Suprapubic skin (tissue), 4 donors: Measurements from ENCODE around the gene ESM1. TPM values are rescaled to one million over a fixed set of nuclear protein-coding genes. Genes with fewer than 3 reads are reported as not detected.

ENCODE experiments used
- DNase-seq, 2 donors: peaks; one replicate each; pipeline ENCODE4 v3.0.0-alpha.2; 2019; ENCODE audit warnings: low spot score in 2 of 2
- H3K27ac ChIP-seq: fragments of 200-600 bp; sonication (generic); one replicate; pipeline ENCODE4 v1.5.1; 2019
- H3K27me3 ChIP-seq: fragments of 200-600 bp; sonication (generic); one replicate; pipeline ENCODE4 v1.5.1; 2019
- H3K36me3 ChIP-seq: fragments of 200-600 bp; sonication (generic); one replicate; pipeline ENCODE4 v1.5.1; 2019
- H3K4me1 ChIP-seq: fragments of 200-600 bp; sonication (generic); one replicate; pipeline ENCODE4 v1.5.1; 2019
- H3K4me3 ChIP-seq: fragments of 200-600 bp; sonication (generic); one replicate; pipeline ENCODE4 v1.5.1; 2019; ENCODE audit warnings: mild to moderate bottlenecking
- H3K9me3 ChIP-seq: fragments of 200-600 bp; sonication (generic); one replicate; pipeline ENCODE4 v1.5.1; 2019
- CTCF ChIP-seq, 2 donors: fragments of 200-600 bp in 1 of 2; fragments of 450-650 bp in 1 of 2; sonication (generic) in 1 of 2; IDR thresholded peaks; one replicate each; pipeline ENCODE4 v1.5.1; 2016 to 2019; ENCODE audit warnings: antibody characterized with exemption in 2 of 2, mild to moderate bottlenecking in 1 of 2, moderate library complexity in 1 of 2
- EP300 ChIP-seq: sonication (generic); formaldehyde crosslinking; IDR thresholded peaks from one replicate; pipeline ENCODE4 v1.6.1; 2017; ENCODE audit warnings: antibody characterized with exemption
- POLR2A ChIP-seq, 2 donors: fragments of 450-650 bp; IDR thresholded peaks; one replicate each; pipeline ENCODE4 v1.6.1; 2017; ENCODE audit warnings: antibody characterized with exemption in 2 of 2, mild to moderate bottlenecking in 2 of 2, moderate library complexity in 2 of 2
- POLR2AphosphoS5 ChIP-seq, 3 donors: sonication (generic); formaldehyde crosslinking; IDR thresholded peaks; one replicate each; pipeline ENCODE4 v1.6.1; 2017; ENCODE audit warnings: antibody characterized with exemption in 3 of 3
- WGBS: methylation state at CpG from one replicate; pipeline ENCODE4 v1.1.5; 2018; 5-methylcytosine and 5-hydroxymethylcytosine counted together
- total RNA-seq, 4 donors: library from RNA; depleted of rRNA; stranded (reverse); fragments of >200 nt; gene quantifications; one replicate each; pipeline ENCODE4 v1.1.0, GENCODE V29; 2016

ESM1 gene
- total RNA-seq, 4 donors from 2014 or later, result 0.38 to 0.49 TPM; not detected in 2

GRCh38 chr5:54956922-54957321 lies 28.5 kb downstream of the ESM1 start:
- TF ChIP-seq EP300, result no peak
- TF ChIP-seq POLR2A (IDR thresholded peaks at IDR 0.05), result no peak
- TF ChIP-seq POLR2AphosphoS5 (IDR thresholded peaks at IDR 0.05), result no peak
- no peak for TF ChIP-seq CTCF (IDR thresholded peaks at IDR 0.05)
- Histone ChIP-seq H3K4me1 (no peaks in the 10 kb centered on the region), H3K27ac (no peak overlapping the region), H3K4me3 (no peak overlapping the region), H3K36me3 (no peaks in the 10 kb centered on the region), H3K27me3 (peaks cover 17% of the 10 kb centered on the region), H3K9me3 (no peaks in the 10 kb centered on the region)
- DNase-seq, result no peak

DNA sequence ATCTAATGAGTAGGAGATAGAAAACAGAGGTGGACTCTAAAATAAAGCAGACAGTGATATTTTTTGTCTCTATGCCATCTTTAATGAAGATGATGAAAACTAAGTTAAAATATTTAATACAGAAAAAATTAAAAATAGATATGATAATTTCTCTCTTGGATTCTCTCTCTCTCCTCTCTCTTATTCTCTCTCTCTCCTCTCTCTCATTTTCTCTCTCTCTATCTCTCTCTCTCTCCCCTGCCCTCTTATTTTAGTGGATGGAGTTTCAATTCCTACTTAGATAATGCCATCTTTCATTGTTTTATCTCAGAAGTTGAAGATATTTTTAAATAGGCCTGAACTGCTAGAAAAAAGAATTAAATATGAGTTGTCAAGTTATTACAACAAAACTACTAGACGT lies 38.2 kb downstream of the ESM1 start:
- Histone ChIP-seq H3K27ac (no peak overlapping the region), H3K9me3 (no peaks in the 10 kb centered on the region), H3K27me3 (no peaks in the 10 kb centered on the region), H3K4me3 (no peak overlapping the region), H3K36me3 (no peaks in the 10 kb centered on the region), H3K4me1 (no peaks in the 10 kb centered on the region)
- WGBS, result 67% methylated on average over 1 of the region's 1 CpG
- TF ChIP-seq CTCF (IDR thresholded peaks at IDR 0.05) (no peak), POLR2AphosphoS5 (IDR thresholded peaks at IDR 0.05) (no peak), EP300 (no peak), POLR2A (IDR thresholded peaks at IDR 0.05) (no peak)
- DNase-seq, result no peak

- WGBS, result 62% methylated on average over 3 of the region's 3 CpGs
- TF ChIP-seq CTCF (IDR thresholded peaks at IDR 0.05) (no peak), POLR2AphosphoS5 (IDR thresholded peaks at IDR 0.05) (no peak), EP300 (no peak), POLR2A (IDR thresholded peaks at IDR 0.05) (no peak)
- H3K4me1 ChIP-seq, result no peaks in the 10 kb centered on the region
- no peak overlapping the region for H3K4me3 ChIP-seq
- no peaks in the 10 kb centered on the region for H3K36me3 ChIP-seq
- H3K9me3 ChIP-seq, result no peaks in the 10 kb centered on the region
- no peak overlapping the region for H3K27ac ChIP-seq
- H3K27me3 ChIP-seq, result no peaks in the 10 kb centered on the region
- DNase-seq, result no peak
These were observed 39.0 kb downstream of the ESM1 start for GRCh38 chr5:54946306-54946819.

- H3K36me3 ChIP-seq, result no peaks in the 10 kb centered on the region
- no peak for DNase-seq
- no peaks in the 10 kb centered on the region for H3K9me3 ChIP-seq
- H3K27me3 ChIP-seq, result no peaks in the 10 kb centered on the region
- WGBS, result 72% methylated on average over 7 of the region's 7 CpGs
- H3K4me1 ChIP-seq, result no peaks in the 10 kb centered on the region
- no peak overlapping the region for H3K27ac ChIP-seq
- no peak for TF ChIP-seq EP300
- TF ChIP-seq CTCF (IDR thresholded peaks at IDR 0.05), result peak; percentile 15 to 52
- no peak for TF ChIP-seq POLR2AphosphoS5 (IDR thresholded peaks at IDR 0.05)
- no peak overlapping the region for H3K4me3 ChIP-seq
These were observed 41.0 kb downstream of the ESM1 start for GRCh38 chr5:54944364-54944763.

DNA sequence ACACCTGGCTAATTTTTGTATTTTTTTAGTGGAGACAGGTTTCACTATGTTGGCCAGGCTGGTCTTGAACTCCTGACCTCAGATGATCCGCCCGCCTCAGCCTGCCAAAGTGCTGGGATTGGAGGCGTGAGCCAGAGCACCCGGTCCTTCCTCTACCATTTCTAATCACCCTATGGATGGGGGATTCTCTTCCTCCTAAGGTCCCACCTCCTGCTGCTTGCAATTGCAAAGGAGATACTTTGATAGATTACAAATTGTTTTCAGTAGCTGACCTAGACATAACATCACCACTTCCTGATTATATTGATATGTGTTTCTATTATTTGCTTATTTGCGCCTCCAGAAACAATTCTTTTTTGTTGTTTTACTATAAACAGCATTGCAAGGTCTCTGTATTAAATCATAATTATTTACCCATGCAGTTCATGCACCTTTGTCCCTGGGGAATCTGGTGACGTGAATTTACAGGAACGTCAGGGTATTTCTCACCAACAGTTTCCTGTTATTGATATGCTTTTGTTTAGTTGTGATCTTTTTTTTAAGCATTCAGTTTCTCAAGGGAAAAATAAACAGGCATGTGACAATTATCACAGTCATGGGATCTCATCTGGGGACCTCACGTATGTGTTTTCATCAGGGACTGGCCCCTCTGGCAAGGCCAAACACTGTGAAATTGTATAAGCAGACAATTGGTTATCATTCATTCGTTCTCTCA lies 43.2 kb downstream of the ESM1 start:
- Histone ChIP-seq H3K9me3 (no peaks in the 10 kb centered on the region), H3K4me1 (no peaks in the 10 kb centered on the region), H3K27me3 (no peaks in the 10 kb centered on the region), H3K4me3 (no peak overlapping the region), H3K36me3 (no peaks in the 10 kb centered on the region), H3K27ac (no peak overlapping the region)
- WGBS, result 75% methylated on average over 9 of the region's 9 CpGs
- DNase-seq, result no peak
- TF ChIP-seq EP300 (no peak), CTCF (IDR thresholded peaks at IDR 0.05) (no peak), POLR2AphosphoS5 (IDR thresholded peaks at IDR 0.05) (no peak), POLR2A (IDR thresholded peaks at IDR 0.05) (no peak)
